DOHH2 (cell line): ENCODE measurements around the gene SPDL1.

Experiments
- H3F3A ChIP-seq: fragments of 200-600 bp; sonication (generic), shearing (Covaris generic); 2 replicates; pipeline ENCODE4 v1.6.0; 2016; ENCODE audit warnings: antibody characterized with exemption, mild to moderate bottlenecking; ENCODE audit not compliant: control insufficient read depth, insufficient read depth
- H3K27ac ChIP-seq: fragments of 200-600 bp; sonication (generic); 2 replicates; pipeline ENCODE4 v1.5.1; 2014; ENCODE audit warnings: low read depth, mild to moderate bottlenecking, low read length, moderate library complexity
- H3K27me3 ChIP-seq: fragments of 200-600 bp; sonication (generic); 2 replicates; pipeline ENCODE4 v1.6.1; 2014; ENCODE audit warnings: mild to moderate bottlenecking, low read length, mixed read lengths; ENCODE audit not compliant: control insufficient read depth
- H3K36me3 ChIP-seq: fragments of 200-600 bp; sonication (generic); 2 replicates; pipeline ENCODE4 v1.6.1; 2014; ENCODE audit warnings: mild to moderate bottlenecking, low read length, moderate library complexity, mixed read lengths; ENCODE audit not compliant: control insufficient read depth
- H3K4me1 ChIP-seq: fragments of 200-600 bp; sonication (generic); 2 replicates; pipeline ENCODE4 v1.6.1; 2014; ENCODE audit warnings: mild to moderate bottlenecking, low read length, mixed read lengths; ENCODE audit not compliant: control insufficient read depth
- H3K4me2 ChIP-seq: fragments of 200-600 bp; sonication (generic); 2 replicates; pipeline ENCODE4 v1.6.0; 2014; ENCODE audit warnings: mild to moderate bottlenecking, low read length, moderate library complexity
- H3K4me3 ChIP-seq: fragments of 200-600 bp; sonication (generic); 2 replicates; pipeline ENCODE4 v1.5.1; 2014; ENCODE audit warnings: mild to moderate bottlenecking, low read length, mixed read lengths
- H3K79me2 ChIP-seq: fragments of 200-600 bp; sonication (generic); 2 replicates; pipeline ENCODE4 v1.6.1; 2014; ENCODE audit warnings: mild to moderate bottlenecking, low read length, mixed read lengths; ENCODE audit not compliant: control insufficient read depth
- H3K9me2 ChIP-seq: fragments of 200-600 bp; sonication (generic); replicated peaks from 2 replicates; pipeline ENCODE4 v1.6.1; 2014; ENCODE audit warnings: mild to moderate bottlenecking, low read length, mixed read lengths; ENCODE audit not compliant: control insufficient read depth
- H3K9me3 ChIP-seq: fragments of 200-600 bp; sonication (generic); 2 replicates; pipeline ENCODE4 v1.6.1; 2014; ENCODE audit warnings: antibody characterized with exemption, low read length, mixed read lengths; ENCODE audit not compliant: control insufficient read depth, insufficient read depth
- H4K20me1 ChIP-seq: fragments of 200-600 bp; sonication (generic); 2 replicates; pipeline ENCODE4 v1.6.0; 2014; ENCODE audit warnings: low read depth, mild to moderate bottlenecking, antibody characterized with exemption, low read length, moderate library complexity; ENCODE audit not compliant: control insufficient read depth, insufficient read depth
- CTCF ChIP-seq: fragments of 200-600 bp; sonication (generic); IDR thresholded peaks from one replicate; pipeline ENCODE4 v1.5.1; 2014; ENCODE audit warnings: antibody characterized with exemption, mild to moderate bottlenecking, low read depth, low read length; ENCODE audit not compliant: poor library complexity, severe bottlenecking
- EZH2phosphoT487 ChIP-seq: fragments of 200-600 bp; sonication (generic); IDR thresholded peaks from 2 replicates; pipeline ENCODE4 v1.6.1; 2017; ENCODE audit warnings: borderline replicate concordance, mild to moderate bottlenecking, antibody characterized with exemption, low read length, moderate library complexity, mixed read lengths

Gene SPDL1

GRCh38 chr5:169571355-169571754 lies 12.2 kb upstream of the SPDL1 start:
- no peaks in the 10 kb centered on the region for H3F3A ChIP-seq
- no peak overlapping the region for H3K4me2 ChIP-seq
- no peaks in the 10 kb centered on the region for H3K36me3 ChIP-seq
- no peak overlapping the region for H3K4me3 ChIP-seq
- H3K27me3 ChIP-seq, result peaks cover 32% of the 10 kb centered on the region
- TF ChIP-seq EZH2phosphoT487 (no peak), CTCF (no peak)
- no peaks in the 10 kb centered on the region for H3K9me2 ChIP-seq
- no peak overlapping the region for H3K27ac ChIP-seq
- H4K20me1 ChIP-seq, result no peaks in the 10 kb centered on the region
- no peaks in the 10 kb centered on the region for H3K4me1 ChIP-seq
- no peaks in the 10 kb centered on the region for H3K79me2 ChIP-seq
- no peaks in the 10 kb centered on the region for H3K9me3 ChIP-seq

DNA sequence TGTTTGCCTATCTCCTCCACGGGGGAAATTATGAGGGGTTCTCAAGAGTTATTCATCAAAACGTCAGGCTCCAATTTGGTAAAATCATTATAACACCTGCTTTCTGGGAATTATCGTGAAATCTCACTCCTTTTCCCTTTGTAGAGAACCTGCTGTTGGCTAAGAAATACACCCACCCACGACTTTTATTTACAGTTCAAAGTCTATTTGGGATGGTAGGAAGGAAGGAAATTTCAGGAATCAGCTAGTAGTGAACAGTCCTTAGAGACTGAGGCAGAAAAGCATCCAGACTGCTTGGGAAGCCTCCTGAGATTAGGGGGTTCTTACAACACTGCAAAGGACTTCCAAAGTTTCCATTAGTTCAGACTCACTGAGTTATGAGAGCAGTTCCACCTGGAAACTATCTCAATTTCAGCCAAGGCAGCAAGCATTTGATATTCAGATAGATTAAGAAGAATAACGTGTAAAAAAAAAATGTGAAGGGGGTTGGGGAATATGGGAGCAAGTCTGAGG lies 9.4 kb upstream of the SPDL1 start:
- Histone ChIP-seq H3K4me3 (no peak overlapping the region), H3K4me1 (no peaks in the 10 kb centered on the region), H3K36me3 (no peaks in the 10 kb centered on the region), H3K9me2 (no peaks in the 10 kb centered on the region), H3K9me3 (no peaks in the 10 kb centered on the region), H3F3A (no peaks in the 10 kb centered on the region), H4K20me1 (no peaks in the 10 kb centered on the region), H3K27me3 (peaks cover 47% of the 10 kb centered on the region), H3K79me2 (no peaks in the 10 kb centered on the region), H3K4me2 (no peak overlapping the region), H3K27ac (no peak overlapping the region)
- no peak for TF ChIP-seq EZH2phosphoT487
- no peak for TF ChIP-seq CTCF

DNA sequence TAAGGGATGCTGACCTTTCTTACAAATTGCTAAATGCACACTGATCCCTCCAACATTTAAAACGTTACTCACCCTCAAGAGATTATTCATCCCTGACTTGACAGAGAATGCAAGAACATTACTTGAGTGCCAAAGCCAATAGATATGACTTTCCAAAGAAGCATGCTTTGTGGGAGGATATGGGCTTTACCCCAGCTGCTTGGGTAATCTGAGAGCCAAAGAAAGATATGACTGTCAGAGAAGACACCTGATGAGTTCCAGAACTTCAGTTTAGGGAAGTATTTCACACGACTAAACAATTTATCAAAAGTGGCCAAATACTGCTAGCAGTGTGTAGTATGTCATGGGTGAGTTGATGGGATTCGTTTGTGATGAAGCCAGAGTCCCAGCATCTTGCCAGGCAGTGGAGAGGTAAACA lies 7.4 kb upstream of the SPDL1 start:
- Histone ChIP-seq H3K9me3 (no peaks in the 10 kb centered on the region), H3K4me1 (no peaks in the 10 kb centered on the region), H3K9me2 (no peaks in the 10 kb centered on the region), H3F3A (no peaks in the 10 kb centered on the region), H4K20me1 (no peaks in the 10 kb centered on the region), H3K27ac (no peak overlapping the region), H3K36me3 (no peaks in the 10 kb centered on the region), H3K27me3 (peaks cover 55% of the 10 kb centered on the region), H3K4me3 (no peak overlapping the region), H3K79me2 (no peaks in the 10 kb centered on the region), H3K4me2 (no peak overlapping the region)
- no peak for TF ChIP-seq EZH2phosphoT487
- TF ChIP-seq CTCF, result no peak
